ENCODE results near the gene SEZ6. TPM values are rescaled to one million over a fixed set of nuclear protein-coding genes. Genes with fewer than 3 reads are reported as not detected.
"Not testable (repeated sequence)": the region's sequence is repeated elsewhere in the genome, so short reads cannot be mapped to it uniquely, and the experiment has no call there.

The SEZ6 gene
- total RNA-seq, 1 donor from 2014 or later: not detected

- H3K36me3 Mint-ChIP-seq (ENCODE audit: low read depth): peaks cover 41% of the 10 kb centered on the region
- no peak overlapping the region for H3K27ac Mint-ChIP-seq
- no peaks in the 10 kb centered on the region for H3K9me3 Mint-ChIP-seq
- no peaks in the 10 kb centered on the region for H3K27me3 Mint-ChIP-seq
- no peak for TF ChIP-seq CTCF (IDR thresholded peaks at IDR 0.05)
- ATAC-seq (ENCODE audit: low read depth): no peak
- POLR2A ChIA-PET: interaction anchor here (0.9 kb wide), 1 partner anchor 46 kb away, joined by 3 read pairs; no protein-coding TSS in a partner anchor
- peaks cover 62% of the 10 kb centered on the region for H3K4me1 Mint-ChIP-seq
- no peak overlapping the region for H3K4me3 Mint-ChIP-seq
- intact Hi-C loops (cut with micrococcal nuclease): no loop called here
- no peak for DNase-seq
- CTCF ChIA-PET: no interaction called here
Observed at GRCh38 chr17:28935744-28936460, 69.9 kb downstream of the SEZ6 start.

- Mint-ChIP-seq H3K36me3 (ENCODE audit: low read depth) (peaks cover 40% of the 10 kb centered on the region), H3K4me1 (peaks cover 60% of the 10 kb centered on the region)
- H3K27ac Mint-ChIP-seq; H3K27me3 Mint-ChIP-seq; ATAC-seq (ENCODE audit: low read depth); intact Hi-C loops (cut with micrococcal nuclease); CTCF ChIA-PET; H3K4me3 Mint-ChIP-seq; H3K9me3 Mint-ChIP-seq; DNase-seq: not testable (repeated sequence)
- POLR2A ChIA-PET: interaction anchor here (0.7 to 1.8 kb wide), 3 partner anchors 14 to 977 kb away, joined by 3 to 6 read pairs (median 5); no protein-coding TSS in a partner anchor
Observed at GRCh38 chr17:28934508-28934907, 71.3 kb downstream of the SEZ6 start.

GRCh38 chr17:28929787-28930186 is 76.0 kb downstream of the SEZ6 start:
- CTCF ChIA-PET: no interaction called here
- H3K36me3 Mint-ChIP-seq (ENCODE audit: low read depth): peaks cover 50% of the 10 kb centered on the region
- no peaks in the 10 kb centered on the region for H3K27me3 Mint-ChIP-seq
- peak overlapping the region; percentile 27 for H3K27ac Mint-ChIP-seq
- ATAC-seq (ENCODE audit: low read depth) (no peak), DNase-seq (no peak)
- TF ChIP-seq CTCF (IDR thresholded peaks at IDR 0.05): no peak
- peaks cover 64% of the 10 kb centered on the region for H3K4me1 Mint-ChIP-seq
- intact Hi-C loops (cut with micrococcal nuclease): no loop called here
- no peaks in the 10 kb centered on the region for H3K9me3 Mint-ChIP-seq
- POLR2A ChIA-PET: interaction anchor here (0.7 kb wide), 2 partner anchors 174 to 201 kb away, joined by 3 to 4 read pairs; partner anchors contain the start of gene NEK8
- no peak overlapping the region for H3K4me3 Mint-ChIP-seq

- Mint-ChIP-seq H3K4me3 (no peak overlapping the region), H3K4me1 (peaks cover 50% of the 10 kb centered on the region), H3K27me3 (no peaks in the 10 kb centered on the region), H3K9me3 (no peaks in the 10 kb centered on the region), H3K27ac (peak overlapping the region; percentile 1), H3K36me3 (ENCODE audit: low read depth) (peaks cover 58% of the 10 kb centered on the region)
- ATAC-seq (ENCODE audit: low read depth) (peak; percentile 54), DNase-seq (no peak)
- CTCF ChIA-PET: interaction anchor here (0.9 kb wide), 1 partner anchor 165 kb away, joined by 4 read pairs; no protein-coding TSS in a partner anchor
- no peak for TF ChIP-seq CTCF (IDR thresholded peaks at IDR 0.05)
- intact Hi-C loops (cut with micrococcal nuclease): no loop called here
- POLR2A ChIA-PET: interaction anchor here (0.5 to 1.0 kb wide), 2 partner anchors 21 to 274 kb away, joined by 4 read pairs; no protein-coding TSS in a partner anchor
Observed at GRCh38 chr17:28928061-28928460, 77.8 kb downstream of the SEZ6 start.

GRCh38 chr17:28926786-28927185 is 79.0 kb downstream of the SEZ6 start:
- Mint-ChIP-seq H3K36me3 (ENCODE audit: low read depth) (peaks cover 66% of the 10 kb centered on the region), H3K9me3 (no peaks in the 10 kb centered on the region), H3K4me1 (peaks cover 50% of the 10 kb centered on the region), H3K27ac (peak overlapping the region; percentile 65), H3K27me3 (no peaks in the 10 kb centered on the region), H3K4me3 (no peak overlapping the region)
- ATAC-seq (ENCODE audit: low read depth) (no peak), DNase-seq (no peak)
- POLR2A ChIA-PET: interaction anchor here (0.8 to 2.3 kb wide), 4 partner anchors 11 to 198 kb away, joined by 3 to 13 read pairs (median 3); partner anchors contain the start of gene NEK8
- intact Hi-C loops (cut with micrococcal nuclease): loop anchor here (2.0 kb wide), 1 partner anchor 22 kb away; no protein-coding TSS in a partner anchor
- no peak for TF ChIP-seq CTCF (IDR thresholded peaks at IDR 0.05)
- CTCF ChIA-PET: interaction anchor here (1.1 to 2.6 kb wide), 3 partner anchors 18 to 200 kb away, joined by 3 to 10 read pairs (median 5); partner anchors contain the start of gene TLCD1
